ENCODE results near the gene DNAJB14.

GRCh38 chr4:99891351-99891750, 55.1 kb downstream of the DNAJB14 start:
- TF ChIP-seq EZH2phosphoT487 (IDR thresholded peaks at IDR 0.05; ENCODE audit: insufficient read depth, low read depth) (no peak), EZH2 (IDR thresholded peaks at IDR 0.05; ENCODE audit: insufficient read depth, poor library complexity, severe bottlenecking) (no peak)

Data from GM23248 (cell line).